ENCODE data around the gene CALML6. TPM values are rescaled to one million over a fixed set of nuclear protein-coding genes. Genes with fewer than 3 reads are reported as not detected.
A peak's percentile ranks its signal among the peaks of the same experiment; 100 is the strongest.

CALML6 gene
- total and polyA plus RNA-seq, 2 of the 8 experiments (the other 6 are each of a cell fraction or from before 2014, with no cell fraction given), result 0.54 to 1.3 TPM

DNA sequence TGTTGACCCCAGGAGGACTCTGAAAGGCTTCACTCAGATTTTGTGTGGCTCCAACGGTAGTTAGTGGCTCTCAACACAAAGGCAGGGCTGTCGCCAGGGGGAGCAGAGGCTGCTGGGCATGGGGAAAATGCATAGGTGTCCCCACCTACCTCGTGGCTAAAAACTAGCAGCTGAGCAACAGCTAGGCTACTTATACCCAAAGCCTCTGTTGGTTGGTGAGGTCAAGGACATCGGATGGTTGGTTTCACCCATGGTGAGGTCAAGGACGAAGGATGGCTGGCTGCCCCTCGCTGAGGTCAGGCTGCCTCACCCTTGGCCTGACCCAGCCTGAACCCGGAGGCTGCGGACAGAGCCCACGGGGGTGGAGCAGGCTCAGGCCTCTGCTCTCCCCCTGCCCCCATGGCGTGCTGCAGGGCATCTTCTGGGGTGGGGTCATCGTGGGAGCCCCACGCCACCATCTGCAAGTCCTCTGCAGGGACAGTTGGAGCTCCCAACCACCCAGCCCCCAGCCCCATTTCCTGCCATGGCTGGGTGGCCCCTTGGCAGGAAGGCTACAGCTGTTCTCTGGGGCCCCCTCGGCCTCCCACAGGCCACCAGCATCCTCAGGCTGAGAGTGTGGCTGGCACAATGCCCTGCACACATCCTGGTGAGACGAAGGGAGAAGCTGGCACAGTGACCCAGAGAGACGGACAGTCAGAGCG lies 15.6 kb upstream of the CALML6 start:
- H4K20me1 ChIP-seq (replicated peaks in 1 of 2; ENCODE audit: control insufficient read depth in 1 of 2, insufficient read depth in 2 of 2, low read length in 2 of 2), result peaks cover 0 to 6% of the 10 kb centered on the region in 2 experiments
- H2BK120ac ChIP-seq (replicated peaks; ENCODE audit: low read depth, low read length), result peak overlapping the region; percentile 63
- H3K9ac ChIP-seq (replicated peaks in 1 of 4; ENCODE audit: extremely low read depth in 1 of 4, low read depth in 3 of 4, low read length in 3 of 4), result no peak overlapping the region
- WGBS, 2 experiments (ENCODE audit: extremely low coverage in 1 of 2, insufficient coverage in 1 of 2, insufficient read length in 1 of 2, insufficient replicate concordance in 2 of 2, low coverage in 1 of 2, low lambda C conversion rate in 2 of 2, missing lambda C conversion rate in 1 of 2), result 82% methylated on average over 16 of the region's 16 CpGs; no CpG with 5 or more reads in 1 of the 2 experiments
- no peaks in the 10 kb centered on the region for H3K23me2 ChIP-seq (ENCODE audit: low read depth, low read length)
- H3K36me3 ChIP-seq (ENCODE audit: control insufficient read depth in 2 of 4, insufficient read depth in 4 of 4, low read length in 3 of 4), result no peaks in the 10 kb centered on the region
- H3K14ac ChIP-seq (ENCODE audit: insufficient read length), result no peak overlapping the region
- H3K79me2 ChIP-seq (ENCODE audit: control insufficient read depth in 1 of 2, insufficient read depth in 2 of 2, low read length in 2 of 2), result no peaks in the 10 kb centered on the region
- H4K8ac ChIP-seq (ENCODE audit: extremely low read depth, insufficient read depth, low read length), result 0 out of 2 replicates have a peak overlapping the region, but pooled peaks have one; percentile 3
- H3K79me1 ChIP-seq (ENCODE audit: low read depth, low read length), result no peaks in the 10 kb centered on the region
- no peaks in the 10 kb centered on the region for H3K9me3 ChIP-seq (ENCODE audit: insufficient read depth in 2 of 2, low read depth in 1 of 2, low read length in 1 of 2)
- 0 out of 2 replicates have a peak overlapping the region, but pooled peaks have one; percentile 44 for H3K18ac ChIP-seq (ENCODE audit: extremely low read depth, low read length)
- no peak overlapping the region for H2AK5ac ChIP-seq (ENCODE audit: low read depth, low read length)
- no peak overlapping the region; the same call in 1 of the 2 replicates for H2BK5ac ChIP-seq (ENCODE audit: low read depth, low read length)
- H3K56ac ChIP-seq (replicated peaks; ENCODE audit: insufficient read length, low read depth, low read length), result no peak overlapping the region
- no peak for FAIRE-seq
- no peak for DNase-seq (ENCODE audit: low read depth in 1 of 2, low spot score in 2 of 2)
- no peak overlapping the region for H3K27ac ChIP-seq (ENCODE audit: low read depth, low read length)
- H3K4me3 ChIP-seq (ENCODE audit: extremely low read depth in 1 of 4, insufficient read depth in 2 of 4, low read depth in 3 of 4, low read length in 4 of 4), result no peak overlapping the region
- peak overlapping the region; percentile 68; the same call in 1 of the 2 replicates for H2BK12ac ChIP-seq (ENCODE audit: low read depth, low read length)
- no peak overlapping the region for H4K5ac ChIP-seq (ENCODE audit: insufficient read length, low read depth, low read length)
- POLR2A ChIA-PET (ENCODE audit: partially characterized antibody), result interaction anchor here (1.1 to 1.7 kb wide), 5 partner anchors 8 to 36 kb away, joined by 3 to 8 read pairs (median 5); no protein-coding TSS in a partner anchor
- no peak overlapping the region for H2BK20ac ChIP-seq (ENCODE audit: low read length)
- no peak overlapping the region for H3K23ac ChIP-seq (ENCODE audit: insufficient read length)
- H4K91ac ChIP-seq (replicated peaks; ENCODE audit: insufficient read length, low read length), result peak overlapping the region; percentile 65
- no peak overlapping the region for H2BK15ac ChIP-seq (ENCODE audit: low read length)
- TF ChIP-seq, protein P1, sequence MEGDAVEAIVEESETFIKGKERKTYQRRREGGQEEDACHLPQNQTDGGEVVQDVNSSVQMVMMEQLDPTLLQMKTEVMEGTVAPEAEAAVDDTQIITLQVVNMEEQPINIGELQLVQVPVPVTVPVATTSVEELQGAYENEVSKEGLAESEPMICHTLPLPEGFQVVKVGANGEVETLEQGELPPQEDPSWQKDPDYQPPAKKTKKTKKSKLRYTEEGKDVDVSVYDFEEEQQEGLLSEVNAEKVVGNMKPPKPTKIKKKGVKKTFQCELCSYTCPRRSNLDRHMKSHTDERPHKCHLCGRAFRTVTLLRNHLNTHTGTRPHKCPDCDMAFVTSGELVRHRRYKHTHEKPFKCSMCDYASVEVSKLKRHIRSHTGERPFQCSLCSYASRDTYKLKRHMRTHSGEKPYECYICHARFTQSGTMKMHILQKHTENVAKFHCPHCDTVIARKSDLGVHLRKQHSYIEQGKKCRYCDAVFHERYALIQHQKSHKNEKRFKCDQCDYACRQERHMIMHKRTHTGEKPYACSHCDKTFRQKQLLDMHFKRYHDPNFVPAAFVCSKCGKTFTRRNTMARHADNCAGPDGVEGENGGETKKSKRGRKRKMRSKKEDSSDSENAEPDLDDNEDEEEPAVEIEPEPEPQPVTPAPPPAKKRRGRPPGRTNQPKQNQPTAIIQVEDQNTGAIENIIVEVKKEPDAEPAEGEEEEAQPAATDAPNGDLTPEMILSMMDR (IDR thresholded peaks at IDR 0.05; ENCODE audit: control extremely low read depth in 1 of 3, insufficient read depth in 1 of 3, low read depth in 1 of 3, low read length in 3 of 3), result peak in 2 of 3 experiments; percentile 36 to 47; a peak in 2 of 4 replicates
- TF ChIP-seq RXRA (IDR thresholded peaks at IDR 0.05; ENCODE audit: insufficient read depth, low read depth, low read length) (no peak), TBP (IDR thresholded peaks at IDR 0.05; ENCODE audit: low read depth, low read length) (no peak), ASH2L (IDR thresholded peaks at IDR 0.05; ENCODE audit: low read length) (no peak), SIX5 (IDR thresholded peaks at IDR 0.05; ENCODE audit: low read depth, low read length) (no peak), KDM4A (IDR thresholded peaks at IDR 0.05; ENCODE audit: low read depth, low read length, severe bottlenecking) (no peak), GABPA (IDR thresholded peaks at IDR 0.05; ENCODE audit: borderline replicate concordance, insufficient read depth, low read length) (no peak), RAD21 (IDR thresholded peaks at IDR 0.05 in 1 of 2, conservative IDR thresholded peaks at IDR 0.05 in 1 of 2; ENCODE audit: low read depth in 2 of 2, low read length in 2 of 2) (peak in 1 of 2 experiments; percentile 21; a peak in 2 of 4 replicates)
- peaks cover 0 to 19% (median 8%) of the 10 kb centered on the region in 4 experiments; a peak in 6 of 7 replicates for H3K4me1 ChIP-seq (replicated peaks in 1 of 4; ENCODE audit: control insufficient read depth in 3 of 4, insufficient read depth in 4 of 4, low read length in 3 of 4)
- H2AFZ ChIP-seq (ENCODE audit: low read length), result no peak overlapping the region
- CTCF ChIA-PET (ENCODE audit: partially characterized antibody), result interaction anchor here (0.9 to 7.0 kb wide), 17 partner anchors 8 to 150 kb away, joined by 3 to 64 read pairs (median 4); partner anchors contain the start of gene CALML6
- no peaks in the 10 kb centered on the region; a peak in 1 of 7 replicates for H3K27me3 ChIP-seq (replicated peaks in 1 of 4; ENCODE audit: control insufficient read depth in 3 of 4, extremely low read depth in 1 of 4, insufficient read depth in 3 of 4, low read length in 3 of 4)
- no peak overlapping the region for H3K4ac ChIP-seq (replicated peaks; ENCODE audit: insufficient read length, low read depth, low read length)
- H3K4me2 ChIP-seq (ENCODE audit: insufficient read depth in 1 of 2, low read depth in 2 of 2, low read length in 2 of 2), result no peak overlapping the region
